GM12878 (cell line): ENCODE results near the gene KRT37. TPM values are rescaled to one million over a fixed set of nuclear protein-coding genes. Genes with fewer than 3 reads are reported as not detected.

Source experiments
- ATAC-seq: fragments of 200-7000 bp; cut with Tn5 transposase; 3 replicates; pipeline ENCODE4 v1.9.1; 2020; ENCODE audit warnings: mild to moderate bottlenecking, moderate library complexity
- BruUV-seq: library from RNA; stranded (reverse); fragments of 400-500 nt; replicated peaks from 2 replicates; lab custom pipeline; 2021; lab: Mats Ljungman, UMichigan
- CTCF ChIA-PET: fragments of 300-600 bp; sonication (Branson Sonifier 250); formaldehyde crosslinking; extraction: SDS; loops from one replicate; lab custom pipeline; 2021; ENCODE audit warnings: inconsistent platforms; lab: Yijun Ruan, JAX
- POLR2A ChIA-PET: fragments of 350-600 bp; formaldehyde crosslinking; extraction: SDS; loops from one replicate; lab custom pipeline; 2021; ENCODE audit warnings: inconsistent platforms; lab: Charles Lee
- RAD21 ChIA-PET: fragments of 300-600 bp; sonication (Branson Sonifier 250); formaldehyde crosslinking; loops from one replicate; lab custom pipeline; 2023; ENCODE audit warnings: antibody characterized with exemption; ENCODE audit not compliant: unreplicated experiment; lab: Charles Lee
- SMC1A ChIA-PET: fragments of 300-600 bp; sonication (Branson Sonifier 250); formaldehyde crosslinking; loops from one replicate; lab custom pipeline; 2023; ENCODE audit not compliant: unreplicated experiment, uncharacterized antibody; lab: Charles Lee
- DNase-seq: peaks from one replicate; pipeline ENCODE4 v3.0.0-alpha.2; 2011; ENCODE audit warnings: low read depth, low spot score
- FAIRE-seq: peaks from 3 replicates; lab custom pipeline; 2011; peaks lifted over from hg19 to GRCh38; lab: Jason Lieb, UNC
- H2AFZ ChIP-seq: 2 replicates; pipeline ENCODE4 v1.6.0; 2011; ENCODE audit warnings: low read depth, low read length, control low read depth; ENCODE audit not compliant: control insufficient read depth
- H3K27ac ChIP-seq: 2 replicates; pipeline ENCODE4 v1.5.1; 2011; ENCODE audit warnings: control low read depth; ENCODE audit not compliant: control insufficient read depth, insufficient read depth
- H3K27me3 ChIP-seq, 2 experiments: replicated peaks in 1 of 2; 2 replicates each; pipeline versions ENCODE4 v1.6.0 to v1.6.1; 2011; ENCODE audit warnings: low read length in 1 of 2; ENCODE audit not compliant: control insufficient read depth in 2 of 2, insufficient read depth in 2 of 2
- H3K36me3 ChIP-seq, 2 experiments: 2 replicates each; pipeline ENCODE4 v1.5.1; 2011; ENCODE audit warnings: low read length in 1 of 2; ENCODE audit not compliant: control insufficient read depth in 2 of 2, insufficient read depth in 2 of 2
- H3K4me1 ChIP-seq: 2 replicates; pipeline ENCODE4 v1.6.1; 2011; ENCODE audit warnings: mild to moderate bottlenecking, low read length, moderate library complexity, mixed read lengths; ENCODE audit not compliant: control insufficient read depth, insufficient read depth
- H3K4me2 ChIP-seq: 2 replicates; pipeline ENCODE4 v1.6.0; 2011; ENCODE audit warnings: control low read depth; ENCODE audit not compliant: control insufficient read depth, insufficient read depth
- H3K4me3 ChIP-seq: fragments of 200-600 bp; sonication (generic); 2 replicates; pipeline ENCODE4 v1.5.1; 2016
- H3K79me2 ChIP-seq: 2 replicates; pipeline ENCODE4 v1.6.0; 2011; ENCODE audit warnings: low read length; ENCODE audit not compliant: control insufficient read depth, insufficient read depth
- H3K9ac ChIP-seq: 2 replicates; pipeline ENCODE4 v1.8.0; 2011; ENCODE audit warnings: low read length, control low read depth, mixed read lengths; ENCODE audit not compliant: control insufficient read depth, insufficient read depth
- H3K9me3 ChIP-seq: replicated peaks from 3 replicates; pipeline ENCODE4 v1.5.1; 2011; ENCODE audit warnings: mild to moderate bottlenecking, low read length; ENCODE audit not compliant: control insufficient read depth, insufficient read depth
- H4K20me1 ChIP-seq: 2 replicates; pipeline ENCODE4 v1.6.0; 2011; ENCODE audit not compliant: control insufficient read depth, insufficient read depth
- BCL3 ChIP-seq: IDR thresholded peaks from 2 replicates; pipeline ENCODE4 v1.6.1; 2011; ENCODE audit warnings: borderline replicate concordance, low read depth, mild to moderate bottlenecking, moderate library complexity, low read length; ENCODE audit not compliant: insufficient read depth, poor library complexity, severe bottlenecking
- CREB1 ChIP-seq: IDR thresholded peaks from 2 replicates; pipeline ENCODE4 v1.6.1; 2012; ENCODE audit warnings: low read depth, mild to moderate bottlenecking, inconsistent platforms
- JUND ChIP-seq: IDR thresholded peaks from 2 replicates; pipeline ENCODE4 v1.6.1; 2012; ENCODE audit warnings: low read depth, mild to moderate bottlenecking, low read length, improper control_type of control experiment, moderate library complexity
- MTA2 ChIP-seq: fragments of 450-650 bp; IDR thresholded peaks from 2 replicates; pipeline ENCODE4 v1.6.1; 2016; ENCODE audit warnings: low read depth, mild to moderate bottlenecking, moderate library complexity
- RUNX3 ChIP-seq: IDR thresholded peaks from 2 replicates; pipeline ENCODE4 v1.6.1; 2012; ENCODE audit warnings: low read length, inconsistent platforms
- WGBS: methylation state at CpG from one replicate; pipeline ENCODE4 v1.1.6; 2016; ENCODE audit warnings: low lambda C conversion rate; ENCODE audit not compliant: insufficient replicate concordance, insufficient coverage; ENCODE audit errors: missing lambda C conversion rate; 5-methylcytosine and 5-hydroxymethylcytosine counted together
- in situ Hi-C: fragments of 300-500 bp; cut with MboI; formaldehyde crosslinking; loops from 9 replicates; pipeline ENCODE4 v1.14.3; 2018; ENCODE audit warnings: mixed read lengths
- intact Hi-C: fragments of 100-400 bp; cut with micrococcal nuclease; formaldehyde crosslinking; loops from one replicate; pipeline ENCODE4 v1.14.2; 2022; ENCODE audit not compliant: unreplicated experiment
- polyA plus RNA-seq, 11 experiments: library from polyadenylated mRNA; depleted of rRNA in 4 of 11; unstranded in 6 of 11; stranded (reverse) in 5 of 11; fragments of >200 nt; fragmentation: Nextera tagmentation in 4 of 11; fragmentation: Illumina TruSeq in 1 of 11; extraction: Ambion mirVana in 4 of 11; extraction: Trizol in 1 of 11; gene quantifications; 1 replicate in 1 of 11; 2 replicates in 10 of 11; pipeline versions ENCODE4 v1.2.1 to v1.2.3, GENCODE V29; 2011 to 2016; ENCODE audit warnings: inconsistent platforms in 2 of 11, missing spikeins in 2 of 11, low read depth in 1 of 11
- total RNA-seq, 4 experiments: library from RNA; depleted of rRNA in 3 of 4; stranded (reverse); fragments of >200 nt in 3 of 4; fragmentation: Illumina TruSeq in 1 of 4; extraction: Trizol in 1 of 4; gene quantifications; 2 replicates each; pipeline versions ENCODE4 v1.2.1 to v1.2.3, GENCODE V29; 2013 to 2021

KRT37 gene
- total and polyA plus RNA-seq, 10 of the 15 experiments (the other 5 are each of a cell fraction or from before 2014, with no cell fraction given), result not detected

- Histone ChIP-seq H3K4me3 (no peak overlapping the region), H3K9me3 (no peaks in the 10 kb centered on the region), H3K79me2 (no peaks in the 10 kb centered on the region), H3K27ac (no peak overlapping the region), H4K20me1 (no peaks in the 10 kb centered on the region), H3K4me2 (no peak overlapping the region), H3K27me3 (no peaks in the 10 kb centered on the region; a peak in 1 of 4 replicates), H2AFZ (no peak overlapping the region), H3K36me3 (no peaks in the 10 kb centered on the region), H3K9ac (no peak overlapping the region), H3K4me1 (no peaks in the 10 kb centered on the region)
- ChIA-PET POLR2A (no interaction called here), RAD21 (no interaction called here), CTCF (no interaction called here), SMC1A (no interaction called here)
- intact Hi-C loops (no loop called here), in situ Hi-C loops (no loop called here)
- no peak for TF ChIP-seq BCL3
- DNase-seq (no peak), ATAC-seq (no peak), FAIRE-seq (no peak)
- 17% methylated on average over 4 of the region's 4 CpGs for WGBS
- BruUV-seq, result no TSS peak
These were observed 2.8 kb downstream of the KRT37 start for GRCh38 chr17:41421617-41422016.

GRCh38 chr17:41421116-41421515 lies 3.3 kb downstream of the KRT37 start:
- H3K4me1 ChIP-seq, result no peaks in the 10 kb centered on the region
- no peak overlapping the region for H3K4me2 ChIP-seq
- no peaks in the 10 kb centered on the region for H4K20me1 ChIP-seq
- no peaks in the 10 kb centered on the region for H3K79me2 ChIP-seq
- no peak overlapping the region for H3K27ac ChIP-seq
- ATAC-seq (no peak), DNase-seq (no peak), FAIRE-seq (no peak)
- H3K27me3 ChIP-seq, result no peaks in the 10 kb centered on the region; a peak in 1 of 4 replicates
- H2AFZ ChIP-seq, result no peak overlapping the region
- H3K4me3 ChIP-seq, result no peak overlapping the region
- H3K9ac ChIP-seq, result no peak overlapping the region
- POLR2A ChIA-PET, result no interaction called here
- intact Hi-C loops, result no loop called here
- TF ChIP-seq JUND (no peak), CREB1 (no peak), MTA2 (no peak), RUNX3 (no peak)
- SMC1A ChIA-PET, result no interaction called here
- 12% methylated on average over 9 of the region's 9 CpGs for WGBS
- H3K9me3 ChIP-seq, result no peaks in the 10 kb centered on the region
- in situ Hi-C loops, result no loop called here
- RAD21 ChIA-PET, result no interaction called here
- no peaks in the 10 kb centered on the region for H3K36me3 ChIP-seq
- BruUV-seq, result no TSS peak
- CTCF ChIA-PET, result no interaction called here
